Measurements from ENCODE around the gene AIPL1.
"Not testable (repeated sequence)": the region's sequence is repeated elsewhere in the genome, so short reads cannot be mapped to it uniquely, and the experiment has no call there.

Gene AIPL1, protein sequence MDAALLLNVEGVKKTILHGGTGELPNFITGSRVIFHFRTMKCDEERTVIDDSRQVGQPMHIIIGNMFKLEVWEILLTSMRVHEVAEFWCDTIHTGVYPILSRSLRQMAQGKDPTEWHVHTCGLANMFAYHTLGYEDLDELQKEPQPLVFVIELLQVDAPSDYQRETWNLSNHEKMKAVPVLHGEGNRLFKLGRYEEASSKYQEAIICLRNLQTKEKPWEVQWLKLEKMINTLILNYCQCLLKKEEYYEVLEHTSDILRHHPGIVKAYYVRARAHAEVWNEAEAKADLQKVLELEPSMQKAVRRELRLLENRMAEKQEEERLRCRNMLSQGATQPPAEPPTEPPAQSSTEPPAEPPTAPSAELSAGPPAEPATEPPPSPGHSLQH

DNA sequence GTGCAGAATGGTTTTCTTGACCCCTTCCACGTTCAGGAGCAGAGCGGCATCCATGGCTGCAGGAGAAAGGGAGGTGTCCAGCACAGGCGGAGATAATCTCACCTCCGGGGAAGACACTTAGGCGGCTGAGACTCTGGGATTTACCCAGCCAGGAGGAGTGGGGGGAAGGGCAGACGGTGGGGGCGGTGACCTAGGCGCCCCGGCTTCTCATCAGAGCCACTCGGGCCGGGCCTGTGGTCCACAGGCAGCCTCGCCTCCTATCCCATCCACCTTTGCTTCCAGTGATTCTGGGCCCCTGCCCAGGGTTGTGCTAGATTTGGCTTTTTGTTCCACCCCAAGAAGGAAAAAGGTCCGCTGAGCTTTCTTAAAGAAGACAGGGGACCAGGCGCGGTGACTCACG, at the start of gene AIPL1:
AIPL1 (minus strand) TSS at position 71 of the 400 bp plus-strand sequence; CDS start at position 54, 17 bp downstream.
- no peak for DNase-seq

DNA sequence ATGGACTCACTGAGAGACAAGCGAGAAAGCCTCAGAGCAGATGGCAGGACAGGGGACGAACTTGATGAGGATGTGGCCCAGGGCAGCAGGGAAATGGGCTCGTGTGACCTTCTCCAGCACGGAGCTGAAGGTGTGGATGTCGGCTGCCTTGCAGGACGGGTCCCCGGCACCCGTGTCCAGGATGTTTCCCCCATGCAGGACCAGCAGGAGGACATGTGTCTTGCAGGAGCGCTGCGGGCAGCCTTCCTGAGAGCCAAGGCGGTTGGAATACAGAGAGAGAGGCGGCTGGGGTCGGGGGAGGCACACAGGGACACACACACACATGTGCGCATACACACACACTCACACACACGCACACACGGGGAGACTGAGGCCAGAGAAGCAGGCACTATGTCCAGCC, 48.6 kb upstream of the AIPL1 start:
- no peak for DNase-seq

DNA sequence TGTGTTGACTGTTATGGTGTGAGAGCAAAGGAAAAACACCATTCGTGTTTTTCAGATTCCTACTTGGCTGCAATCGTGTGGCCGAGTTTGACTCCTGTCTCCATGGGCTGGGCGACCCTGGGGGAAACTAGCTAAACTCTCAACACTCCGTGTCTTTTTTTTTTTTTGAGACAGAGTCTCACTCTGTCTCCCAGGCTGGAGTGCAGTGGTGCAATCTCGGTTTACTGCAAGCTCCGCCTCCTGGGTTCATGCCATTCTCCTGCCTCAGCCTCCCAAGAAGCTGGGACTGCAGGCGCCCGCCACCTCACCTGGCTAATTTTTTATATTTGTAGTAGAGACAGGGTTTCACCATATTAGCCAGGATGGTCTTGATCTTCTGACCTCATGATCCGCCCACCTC, 47.9 kb upstream of the AIPL1 start:
- not testable (repeated sequence) for DNase-seq

DNA sequence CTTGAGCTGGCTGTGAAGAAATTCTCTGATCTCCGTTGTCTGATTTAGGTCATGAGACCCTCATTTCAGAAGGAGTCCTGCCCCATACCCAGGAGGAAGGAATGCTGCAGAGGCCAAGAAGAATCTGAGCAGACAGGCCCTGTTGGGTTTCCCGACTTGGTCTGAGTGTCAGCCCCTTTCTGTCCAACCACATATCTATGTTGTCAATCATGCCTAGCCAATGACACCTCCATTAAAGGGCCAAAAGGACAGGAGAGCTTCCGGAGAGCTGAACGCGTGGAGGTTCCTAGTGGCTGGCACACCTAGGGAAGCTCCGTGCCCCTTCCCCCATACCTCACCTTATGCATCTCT, 47.2 kb upstream of the AIPL1 start:
- no peak for DNase-seq

DNA sequence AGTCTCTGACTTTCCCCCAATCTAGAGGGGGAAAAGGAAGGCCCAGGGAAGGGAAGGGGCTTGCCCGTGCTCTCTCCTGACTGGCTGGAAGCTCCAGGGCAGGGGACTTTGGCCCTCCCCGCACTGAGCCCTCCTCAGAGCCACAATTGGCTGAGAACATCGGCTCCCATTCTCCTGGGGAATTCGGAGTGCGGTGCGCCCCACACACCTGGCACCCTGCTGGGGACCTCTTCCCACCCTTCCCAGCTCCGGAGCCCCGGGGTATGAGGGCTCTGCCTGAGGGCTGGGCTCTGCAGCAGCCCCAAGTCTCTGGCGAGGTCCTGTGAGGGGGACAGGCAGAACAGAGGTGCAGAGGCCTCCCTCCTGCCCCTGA, 45.4 kb upstream of the AIPL1 start:
- DNase-seq, result no peak

DNA sequence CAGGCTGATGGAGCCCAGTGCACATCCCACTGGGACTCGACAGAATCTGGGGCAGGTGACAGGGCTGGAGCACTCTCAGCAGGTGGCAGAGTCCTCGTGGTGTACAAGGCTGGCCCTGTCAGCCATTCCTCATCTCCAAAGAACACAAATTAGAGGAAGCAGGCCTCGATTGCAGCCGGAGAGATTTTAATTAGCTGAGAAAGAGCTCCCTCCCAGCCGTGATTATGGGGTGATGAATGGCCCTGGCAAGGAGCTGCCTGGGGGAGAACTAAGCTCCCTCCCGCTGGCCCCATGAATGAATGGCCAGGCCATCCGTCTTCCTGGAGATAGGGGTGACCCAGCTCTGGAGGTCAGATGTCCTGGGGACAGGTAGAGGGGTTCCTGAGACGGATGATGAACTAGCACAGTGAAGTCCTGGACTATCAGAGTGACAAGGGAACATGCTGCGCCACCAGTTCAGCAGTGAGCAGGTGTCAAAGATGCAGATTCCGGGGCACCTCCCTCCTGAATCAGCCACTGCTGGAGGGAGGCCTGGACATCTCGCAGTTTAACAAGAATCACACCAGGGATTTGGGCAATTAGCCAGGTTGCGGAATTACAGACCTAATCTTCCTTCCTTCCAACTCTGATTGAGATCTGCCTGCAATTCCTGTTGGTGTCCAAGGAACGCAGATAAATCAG, 44.8 kb upstream of the AIPL1 start:
- DNase-seq, result no peak

DNA sequence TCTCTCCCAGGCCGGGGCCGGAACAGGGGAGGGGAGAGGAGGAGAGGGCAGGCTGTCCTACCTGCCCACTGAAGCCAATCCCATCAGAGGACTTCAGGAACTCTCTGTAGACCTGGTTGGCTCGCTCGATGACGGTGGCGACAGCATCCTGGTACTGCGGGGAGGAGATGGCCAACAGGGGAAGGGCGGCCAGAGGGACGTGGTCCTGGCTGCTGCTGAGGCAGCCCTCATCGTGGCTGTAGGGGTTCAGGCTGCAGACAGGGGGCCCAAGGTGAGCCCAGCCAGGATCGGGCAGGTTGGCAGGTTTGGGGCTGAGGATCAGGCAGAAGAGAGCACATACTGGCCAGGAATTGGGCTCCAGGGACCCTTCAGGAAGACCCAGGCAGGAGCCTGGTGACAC, 43.6 kb upstream of the AIPL1 start:
- DNase-seq, result no peak

DNA sequence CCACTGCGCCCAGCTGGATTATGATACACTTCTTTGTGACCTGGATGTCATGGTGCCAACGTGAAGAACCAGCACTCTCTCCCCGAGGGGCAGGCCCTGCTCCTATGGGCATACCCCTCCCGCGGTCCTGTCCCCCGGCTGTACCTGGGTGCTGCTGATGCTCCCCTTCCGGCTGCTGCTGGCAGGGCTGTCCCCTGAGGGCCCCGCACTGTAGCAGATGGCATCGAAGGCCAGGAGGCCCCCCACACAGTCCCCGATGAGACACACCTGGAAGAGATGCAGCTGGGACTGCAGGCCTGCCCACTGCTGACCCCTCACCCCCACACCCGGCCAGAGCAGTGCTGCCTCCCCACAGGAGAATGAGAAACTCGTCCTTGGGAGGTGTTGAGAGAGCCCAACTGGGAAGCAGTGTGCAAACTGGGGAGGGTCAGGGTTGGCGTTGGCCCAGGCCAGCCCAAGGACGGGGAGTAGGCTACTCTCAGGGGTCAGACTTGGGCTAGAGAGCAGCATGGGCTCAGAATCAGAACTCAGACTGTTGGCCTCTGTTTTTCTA, 43.0 kb upstream of the AIPL1 start:
- DNase-seq, result no peak

DNA sequence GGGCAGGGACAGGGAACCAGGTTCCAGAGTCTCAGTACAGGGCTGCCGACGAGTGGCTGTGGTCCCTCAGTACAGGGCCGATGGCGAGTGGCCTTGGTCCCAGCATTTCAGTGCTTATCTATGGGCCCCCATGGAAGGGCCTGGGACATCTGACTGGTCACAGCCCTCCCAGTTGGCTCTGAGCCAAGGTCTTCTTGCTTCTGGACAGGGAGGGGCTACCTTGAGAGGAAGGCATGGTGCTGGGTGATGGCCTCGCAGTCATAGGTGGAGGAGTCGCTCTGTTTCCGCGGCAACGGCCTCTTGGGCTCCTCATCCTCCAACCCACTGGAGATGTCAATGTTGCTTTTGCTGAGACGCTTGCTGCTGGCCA, 41.9 kb upstream of the AIPL1 start:
- DNase-seq, result no peak

DNA sequence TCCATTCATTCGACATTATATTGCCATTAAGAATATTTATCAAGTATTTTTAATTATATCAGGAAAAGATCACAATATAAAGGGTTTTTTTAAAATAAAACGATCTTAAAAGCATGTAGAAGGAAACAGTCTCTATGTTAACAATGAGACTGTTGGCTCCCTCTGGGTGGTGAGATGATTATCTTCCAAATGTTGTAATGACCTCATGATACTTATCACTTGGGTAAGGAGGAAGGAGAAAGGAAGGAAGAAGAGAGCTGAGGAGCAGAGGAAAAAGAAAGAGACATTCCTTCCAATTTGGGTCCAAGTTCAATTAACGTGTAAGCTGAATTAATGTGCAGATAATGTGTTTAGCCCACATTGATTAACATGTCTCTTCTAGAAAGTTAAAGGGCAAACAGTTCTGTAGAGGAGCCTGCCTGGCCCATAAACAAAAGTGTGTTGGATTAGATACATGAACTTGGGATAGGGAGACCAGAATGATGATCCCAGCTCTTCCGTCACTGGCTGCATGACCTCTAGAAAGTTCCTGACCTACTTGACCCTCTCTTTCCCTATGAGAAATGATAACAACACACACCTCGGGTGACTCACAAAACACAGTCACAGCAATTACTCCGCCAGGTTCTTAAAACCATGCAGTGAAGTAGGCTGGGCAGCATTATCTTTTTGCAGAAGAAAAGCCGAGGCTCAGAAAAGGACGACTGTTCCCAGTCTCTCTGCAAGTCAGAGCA, 41.3 kb upstream of the AIPL1 start:
- DNase-seq, result no peak

DNA sequence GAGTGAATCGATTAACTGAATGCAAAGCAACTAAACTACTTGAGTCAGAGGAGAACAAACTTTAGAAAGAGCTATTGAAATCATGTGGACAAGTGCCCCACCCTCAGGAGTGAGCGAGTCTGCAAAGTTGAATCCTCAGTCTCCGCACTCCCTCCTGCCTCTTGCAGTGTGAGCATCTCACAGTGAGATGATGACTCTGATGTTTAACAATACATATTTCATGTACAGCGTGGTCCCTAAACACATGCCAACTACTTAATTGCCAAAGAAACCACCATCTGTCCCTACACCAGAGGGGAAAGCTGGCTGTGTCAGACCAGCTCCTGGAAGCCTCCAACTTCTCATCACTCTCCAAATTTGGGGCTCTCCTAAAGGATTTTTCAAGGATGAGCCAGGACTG, 40.5 kb upstream of the AIPL1 start:
- no peak for DNase-seq

DNA sequence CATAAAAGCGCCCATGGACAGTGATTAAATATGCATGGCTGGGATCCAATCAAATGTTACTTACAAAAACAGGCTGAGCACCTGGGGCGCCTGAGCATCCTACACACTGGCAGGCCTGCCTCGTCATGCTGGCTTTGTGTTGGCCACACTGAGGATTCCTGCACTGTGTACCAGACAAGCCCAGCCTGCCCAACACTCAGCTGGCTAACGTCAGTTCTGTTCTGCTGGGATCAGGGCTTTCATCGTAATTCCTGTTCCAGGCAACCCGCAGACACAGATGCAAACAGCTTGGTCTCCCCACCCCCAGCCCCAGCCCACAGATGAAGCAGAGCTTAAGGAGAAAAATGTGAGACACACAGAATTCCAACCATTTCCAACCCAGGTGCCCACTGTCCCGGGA, 40.0 kb upstream of the AIPL1 start:
- no peak for DNase-seq

DNA sequence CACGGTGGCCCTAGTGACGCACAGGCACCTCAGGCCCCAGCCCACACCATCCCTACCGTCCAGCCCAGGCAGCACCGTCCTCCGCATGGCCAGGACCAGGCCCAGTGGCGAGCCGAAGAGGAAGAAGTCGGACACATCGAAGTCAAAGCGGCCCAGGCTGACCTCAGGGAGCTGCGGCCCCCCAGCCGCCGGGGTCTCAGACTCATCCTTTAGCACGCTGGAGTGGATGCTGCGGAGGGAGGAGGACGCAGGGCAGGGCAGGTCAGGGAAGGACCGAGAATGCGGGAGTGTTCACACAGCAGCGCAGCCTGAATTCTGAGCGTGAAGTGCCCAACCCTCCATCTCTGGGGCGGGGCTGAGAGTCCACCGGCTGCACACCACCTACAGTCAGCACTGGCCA, 39.5 kb upstream of the AIPL1 start:
- DNase-seq, result no peak

DNA sequence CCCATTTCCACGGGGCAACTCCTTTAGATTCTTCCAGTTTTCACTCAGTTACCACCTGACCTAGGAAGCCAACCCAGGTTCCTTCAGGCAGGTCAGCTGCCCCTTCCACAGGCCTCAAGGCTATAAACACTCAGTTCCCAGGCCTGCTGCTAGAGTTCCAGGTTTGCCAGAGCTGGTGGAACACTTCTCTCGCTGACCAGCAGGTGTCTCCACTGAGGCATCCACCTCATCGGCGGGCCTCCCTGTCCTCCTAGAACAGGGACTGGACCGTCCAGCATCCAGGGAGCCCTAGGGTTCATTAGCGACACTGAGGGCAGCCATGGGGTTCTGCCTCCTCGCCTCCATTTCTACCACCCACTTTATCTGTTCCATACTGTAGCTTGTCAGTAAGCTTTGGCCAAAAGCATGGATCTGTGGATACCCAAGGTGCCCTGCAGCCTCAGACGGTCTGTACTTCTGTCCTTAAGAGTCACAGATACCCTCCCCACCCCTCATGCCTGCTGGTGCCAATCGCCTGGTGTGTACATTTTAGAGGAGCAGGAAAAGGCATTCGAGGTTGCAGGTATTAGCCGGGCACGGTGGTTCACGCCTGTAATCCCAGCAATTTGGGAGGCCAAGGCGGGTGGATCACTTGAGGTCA, 38.3 kb upstream of the AIPL1 start:
- no peak for DNase-seq

DNA sequence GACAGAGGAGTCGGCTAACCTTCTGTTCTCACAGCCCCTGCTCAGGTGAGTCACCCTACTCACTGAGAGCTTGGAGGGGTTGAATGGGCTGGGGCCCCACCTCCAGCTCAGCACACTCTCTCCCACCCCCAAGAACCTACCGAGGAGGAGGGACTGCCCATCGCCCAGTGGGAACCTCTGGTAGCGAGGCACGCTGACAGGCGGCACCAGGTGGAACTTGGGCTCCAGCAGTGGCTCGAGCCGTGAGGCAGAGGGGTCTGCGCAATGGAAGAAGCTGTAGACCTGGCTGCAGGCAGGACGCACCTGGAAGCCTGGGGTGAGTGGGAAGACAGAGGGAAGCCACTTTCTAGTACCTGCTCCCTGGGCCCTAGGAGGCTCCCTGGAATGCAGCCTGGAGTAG, 37.6 kb upstream of the AIPL1 start:
- no peak for DNase-seq

DNA sequence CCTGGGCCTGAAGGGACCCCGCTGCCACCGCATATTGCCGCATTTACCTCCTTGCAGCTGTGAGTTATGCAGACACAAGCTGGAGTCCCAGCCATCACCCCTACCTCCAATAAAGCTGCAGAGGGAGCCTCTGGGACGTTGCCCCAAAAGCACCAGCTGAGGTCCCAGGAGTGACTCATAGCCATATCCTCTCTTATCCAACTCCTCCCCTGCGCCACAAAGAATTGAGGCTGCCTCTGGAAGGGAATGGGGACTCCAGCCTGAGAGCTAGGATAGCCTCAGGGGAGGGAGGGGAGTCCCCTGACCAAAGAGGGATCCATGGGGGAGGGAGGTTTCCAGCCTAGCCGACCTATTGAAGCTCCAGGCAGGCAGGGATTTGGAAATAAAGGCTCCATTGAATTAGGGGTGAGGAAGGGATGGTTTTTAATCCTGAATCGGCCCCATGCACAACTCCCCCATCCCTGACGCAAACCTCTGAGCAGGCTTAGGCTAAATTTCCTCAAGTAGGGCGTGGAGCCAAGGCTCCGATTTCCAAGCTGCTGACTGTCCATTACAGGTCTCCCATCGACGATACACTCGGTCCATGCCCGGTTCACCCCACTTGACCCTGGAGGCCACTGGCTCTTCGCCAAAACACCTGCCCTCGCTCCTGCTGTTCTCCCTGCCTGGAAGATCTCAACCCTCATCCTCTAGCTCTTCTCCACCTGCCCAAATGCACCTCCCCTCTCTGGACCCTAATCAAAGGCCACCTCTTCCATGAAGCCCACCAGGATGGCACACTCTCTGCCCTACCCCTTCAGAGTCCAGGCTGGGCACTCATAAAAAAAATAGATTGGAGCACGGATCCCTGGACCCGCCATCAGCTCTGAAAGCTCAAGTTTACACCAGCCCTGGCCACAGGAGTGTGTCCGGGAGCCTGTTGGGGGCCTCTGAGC, 36.9 kb upstream of the AIPL1 start:
- DNase-seq, result no peak

DNA sequence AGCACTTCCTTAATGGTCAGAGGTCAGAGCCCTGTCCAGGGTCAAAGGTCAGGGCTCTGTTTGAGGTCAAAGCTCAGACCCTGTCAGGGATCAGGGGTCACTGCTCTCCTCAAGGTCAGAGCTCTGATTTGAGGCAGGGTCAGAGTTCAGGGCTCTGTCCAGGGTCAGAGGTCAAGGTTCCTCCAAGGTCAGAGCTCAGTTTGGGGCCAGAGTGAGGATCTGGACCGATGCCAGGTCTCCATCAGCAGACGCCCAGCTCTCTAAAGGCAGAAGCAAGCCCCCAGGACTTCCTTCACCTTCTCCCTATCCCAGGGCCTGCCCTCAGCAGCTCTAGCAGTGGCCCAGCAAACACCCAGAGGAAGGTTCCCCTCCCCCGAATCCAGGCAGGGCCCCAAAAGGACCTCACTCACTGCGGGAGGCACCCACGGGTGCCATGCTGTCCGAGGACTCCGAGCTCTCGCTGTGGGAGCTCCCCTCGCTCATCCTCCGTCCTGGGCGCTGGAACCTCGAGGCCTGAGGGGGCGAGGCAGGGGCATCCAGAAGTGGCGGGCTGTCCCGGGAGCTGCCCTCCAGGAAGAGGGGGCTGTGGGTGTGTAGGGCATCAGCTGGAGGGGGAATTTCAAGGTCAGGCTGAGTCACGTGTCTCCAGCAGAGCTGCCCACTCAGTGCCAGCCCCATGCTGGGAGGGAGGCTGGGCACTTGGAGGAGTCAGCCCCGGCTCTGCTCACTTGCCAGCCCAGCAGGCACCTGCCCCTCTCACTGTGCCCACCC, 36.0 kb upstream of the AIPL1 start:
- DNase-seq, result no peak

DNA sequence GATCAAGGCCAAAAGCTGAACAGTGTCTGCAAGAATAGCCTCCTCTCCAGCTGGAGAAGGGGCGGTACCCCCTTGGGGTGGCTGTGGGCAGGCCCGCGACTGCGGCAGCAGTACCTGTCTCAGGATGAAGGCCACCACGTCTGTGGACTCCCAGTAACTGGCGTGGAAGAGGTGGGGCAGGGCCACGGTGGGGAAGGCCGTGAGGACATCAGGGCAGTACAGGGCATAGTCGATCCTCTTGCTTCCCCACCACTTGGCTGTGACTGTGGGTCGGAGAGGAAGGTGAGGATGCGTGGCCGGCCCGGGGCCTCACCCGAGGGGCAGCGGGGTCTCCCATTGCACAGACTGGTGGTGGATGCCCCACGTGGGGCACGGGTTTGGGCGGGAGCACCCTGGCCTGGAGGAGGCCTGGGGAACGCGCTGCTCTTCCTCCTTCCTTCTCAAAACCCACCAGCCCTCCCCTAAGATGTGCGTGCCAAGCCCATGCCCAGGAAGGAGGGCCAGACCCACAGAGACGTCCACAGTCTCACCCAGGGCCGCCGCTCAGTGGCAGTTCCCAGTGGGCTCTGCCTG, 35.3 kb upstream of the AIPL1 start:
- DNase-seq, result no peak

DNA sequence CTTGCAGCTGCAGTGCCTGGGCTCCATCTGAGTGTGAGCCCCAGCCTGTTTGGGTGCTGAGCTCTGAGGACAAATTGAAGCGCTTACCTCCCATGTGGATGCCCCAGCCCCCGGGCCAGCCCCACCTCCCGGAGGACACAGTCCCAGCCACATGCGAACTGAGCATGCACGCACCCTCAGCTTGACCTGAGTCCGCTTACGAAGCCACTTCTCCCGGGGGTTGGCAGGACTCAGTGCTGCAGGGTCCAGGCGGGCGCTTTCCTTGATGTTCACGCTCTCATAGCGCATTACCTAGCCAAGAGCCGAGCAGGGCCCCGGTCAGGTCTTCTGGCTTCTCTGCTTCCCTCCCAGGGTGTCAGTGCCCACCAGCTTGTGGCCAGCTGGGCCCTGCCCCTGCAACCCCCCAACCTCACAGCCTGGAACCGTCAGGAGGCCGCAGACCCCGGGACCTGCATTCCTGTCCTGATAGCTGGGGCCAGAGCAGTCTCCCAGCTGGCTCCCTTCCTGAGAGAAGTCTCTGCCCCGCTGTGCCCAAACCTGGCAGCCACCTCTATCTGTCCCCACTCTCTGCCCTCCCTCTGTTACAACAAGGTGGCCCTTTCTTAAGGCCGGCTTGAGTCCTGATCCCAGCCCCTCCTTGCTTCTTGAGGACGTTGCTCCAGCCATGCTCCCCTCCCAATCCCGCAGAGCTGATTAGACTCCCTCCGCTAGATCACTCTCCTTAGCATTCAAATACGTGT, 33.3 kb upstream of the AIPL1 start:
- DNase-seq, result no peak

DNA sequence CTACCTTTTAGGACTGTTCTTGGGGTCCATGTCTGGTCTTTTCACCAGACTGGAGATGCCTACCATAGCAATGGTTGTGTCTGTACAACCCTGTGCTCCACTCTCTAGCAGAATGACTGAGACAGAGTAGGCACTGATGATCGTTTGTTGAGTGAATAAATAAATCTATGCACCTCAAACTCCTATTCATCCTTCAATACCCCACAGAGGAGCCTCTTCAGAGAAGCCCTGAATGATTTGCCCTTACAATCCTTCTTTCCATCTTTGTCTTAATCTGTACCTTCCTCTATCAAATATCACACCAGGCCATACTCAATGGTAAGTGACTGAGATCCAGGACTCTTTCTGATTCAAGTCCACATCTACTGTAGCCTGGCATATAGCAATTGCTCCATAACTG, 32.6 kb upstream of the AIPL1 start:
- no peak for DNase-seq

All from NCI-H187 treated with DMSO at 0.1 percent for 48 hours (cell line).